Mucosa of rectum (tissue), 2 donors: ENCODE data around the gene ABCC6.
"Not testable (repeated sequence)": the region's sequence is repeated elsewhere in the genome, so short reads cannot be mapped to it uniquely, and the experiment has no call there.

Experiments
- H3K27ac ChIP-seq, 2 donors: one replicate each; pipeline ENCODE4 v1.7.0; 2013; ENCODE audit warnings: inconsistent platforms in 2 of 2, low read depth in 2 of 2, low read length in 2 of 2
- H3K27me3 ChIP-seq, 2 donors: one replicate each; pipeline ENCODE4 v1.7.0; 2013; ENCODE audit warnings: low read length in 2 of 2; ENCODE audit not compliant: control insufficient read depth in 2 of 2, insufficient read depth in 2 of 2
- H3K36me3 ChIP-seq, 2 donors: one replicate each; pipeline ENCODE4 v1.7.0; 2013; ENCODE audit warnings: low read length in 2 of 2; ENCODE audit not compliant: control insufficient read depth in 2 of 2, insufficient read depth in 2 of 2
- H3K4me1 ChIP-seq, 2 donors: one replicate each; pipeline ENCODE4 v1.7.0; 2013; ENCODE audit warnings: low read length in 2 of 2, mild to moderate bottlenecking in 1 of 2; ENCODE audit not compliant: control insufficient read depth in 2 of 2, insufficient read depth in 2 of 2
- H3K4me3 ChIP-seq, 2 donors: one replicate each; pipeline ENCODE4 v1.7.0; 2013; ENCODE audit warnings: low read length in 2 of 2
- H3K9ac ChIP-seq, 2 donors: one replicate each; pipeline ENCODE4 v1.7.0; 2013; ENCODE audit warnings: low read length in 2 of 2, low read depth in 1 of 2, mild to moderate bottlenecking in 1 of 2
- H3K9me3 ChIP-seq, 2 donors: one replicate each; pipeline ENCODE4 v1.7.0; 2013; ENCODE audit warnings: low read length in 2 of 2; ENCODE audit not compliant: control insufficient read depth in 2 of 2
- donor health status: healthy.
- donor health status: Normal muscosa, but diverticular disease.

Gene ABCC6

GRCh38 chr16:16257301-16257923, 34.1 kb upstream of the ABCC6 start:
- not testable (repeated sequence) for H3K9me3 ChIP-seq, H3K36me3 ChIP-seq, H3K27ac ChIP-seq, H3K27me3 ChIP-seq, H3K4me3 ChIP-seq, H3K4me1 ChIP-seq, H3K9ac ChIP-seq

GRCh38 chr16:16252377-16252776, 29.1 kb upstream of the ABCC6 start:
- H3K9me3 ChIP-seq, H3K27ac ChIP-seq, H3K27me3 ChIP-seq, H3K4me3 ChIP-seq, H3K36me3 ChIP-seq, H3K4me1 ChIP-seq, H3K9ac ChIP-seq: not testable (repeated sequence)

GRCh38 chr16:16249621-16250330, 26.5 kb upstream of the ABCC6 start:
- H3K9me3 ChIP-seq, H3K4me3 ChIP-seq, H3K27ac ChIP-seq, H3K36me3 ChIP-seq, H3K27me3 ChIP-seq, H3K4me1 ChIP-seq, H3K9ac ChIP-seq: not testable (repeated sequence)

GRCh38 chr16:16247439-16247838, 24.1 kb upstream of the ABCC6 start:
- H3K36me3 ChIP-seq, H3K9ac ChIP-seq, H3K27me3 ChIP-seq, H3K27ac ChIP-seq, H3K9me3 ChIP-seq, H3K4me3 ChIP-seq, H3K4me1 ChIP-seq: not testable (repeated sequence)

- H3K27me3 ChIP-seq, H3K9ac ChIP-seq, H3K4me3 ChIP-seq, H3K27ac ChIP-seq, H3K9me3 ChIP-seq, H3K4me1 ChIP-seq, H3K36me3 ChIP-seq: not testable (repeated sequence)
These were observed 23.4 kb upstream of the ABCC6 start for GRCh38 chr16:16246578-16247262.

- not testable (repeated sequence) for H3K4me1 ChIP-seq, H3K9me3 ChIP-seq, H3K27me3 ChIP-seq, H3K4me3 ChIP-seq, H3K36me3 ChIP-seq, H3K27ac ChIP-seq, H3K9ac ChIP-seq
These were observed 20.6 kb upstream of the ABCC6 start for GRCh38 chr16:16243886-16244285.

- not testable (repeated sequence) for H3K27ac ChIP-seq
These were observed 17.4 kb upstream of the ABCC6 start for GRCh38 chr16:16240667-16241066.

GRCh38 chr16:16237738-16238137, 14.4 kb upstream of the ABCC6 start:
- H3K4me1 ChIP-seq, H3K9me3 ChIP-seq, H3K27ac ChIP-seq, H3K9ac ChIP-seq, H3K4me3 ChIP-seq, H3K36me3 ChIP-seq, H3K27me3 ChIP-seq: not testable (repeated sequence)

More at GRCh38 chr16:16240667-16241066, 17.4 kb upstream of the ABCC6 start:
- H3K27me3 ChIP-seq, H3K4me1 ChIP-seq, H3K4me3 ChIP-seq, H3K36me3 ChIP-seq, H3K9ac ChIP-seq, H3K9me3 ChIP-seq: not testable (repeated sequence)

GRCh38 chr16:16237071-16237470, 13.8 kb upstream of the ABCC6 start:
- H3K27ac ChIP-seq, H3K27me3 ChIP-seq, H3K9me3 ChIP-seq, H3K36me3 ChIP-seq, H3K4me3 ChIP-seq, H3K9ac ChIP-seq, H3K4me1 ChIP-seq: not testable (repeated sequence)

GRCh38 chr16:16232692-16233061, 9.4 kb upstream of the ABCC6 start:
- not testable (repeated sequence) for H3K27ac ChIP-seq, H3K36me3 ChIP-seq, H3K27me3 ChIP-seq, H3K9me3 ChIP-seq, H3K4me1 ChIP-seq, H3K9ac ChIP-seq, H3K4me3 ChIP-seq
